NCI-H345 (cell line): ENCODE data around the gene MSH5.
A peak's percentile ranks its signal among the peaks of the same experiment; 100 is the strongest.

ENCODE experiments used
- DNase-seq: peaks from one replicate; lab custom pipeline; 2025; lab: John Stamatoyannopoulos, UW

MSH5 gene

GRCh38 chr6:31713465-31713864 lies 26.3 kb upstream of the MSH5 start:
- DNase-seq, result no peak

GRCh38 chr6:31713991-31714684 lies 25.7 kb upstream of the MSH5 start:
- DNase-seq, result peak; percentile 6

DNA sequence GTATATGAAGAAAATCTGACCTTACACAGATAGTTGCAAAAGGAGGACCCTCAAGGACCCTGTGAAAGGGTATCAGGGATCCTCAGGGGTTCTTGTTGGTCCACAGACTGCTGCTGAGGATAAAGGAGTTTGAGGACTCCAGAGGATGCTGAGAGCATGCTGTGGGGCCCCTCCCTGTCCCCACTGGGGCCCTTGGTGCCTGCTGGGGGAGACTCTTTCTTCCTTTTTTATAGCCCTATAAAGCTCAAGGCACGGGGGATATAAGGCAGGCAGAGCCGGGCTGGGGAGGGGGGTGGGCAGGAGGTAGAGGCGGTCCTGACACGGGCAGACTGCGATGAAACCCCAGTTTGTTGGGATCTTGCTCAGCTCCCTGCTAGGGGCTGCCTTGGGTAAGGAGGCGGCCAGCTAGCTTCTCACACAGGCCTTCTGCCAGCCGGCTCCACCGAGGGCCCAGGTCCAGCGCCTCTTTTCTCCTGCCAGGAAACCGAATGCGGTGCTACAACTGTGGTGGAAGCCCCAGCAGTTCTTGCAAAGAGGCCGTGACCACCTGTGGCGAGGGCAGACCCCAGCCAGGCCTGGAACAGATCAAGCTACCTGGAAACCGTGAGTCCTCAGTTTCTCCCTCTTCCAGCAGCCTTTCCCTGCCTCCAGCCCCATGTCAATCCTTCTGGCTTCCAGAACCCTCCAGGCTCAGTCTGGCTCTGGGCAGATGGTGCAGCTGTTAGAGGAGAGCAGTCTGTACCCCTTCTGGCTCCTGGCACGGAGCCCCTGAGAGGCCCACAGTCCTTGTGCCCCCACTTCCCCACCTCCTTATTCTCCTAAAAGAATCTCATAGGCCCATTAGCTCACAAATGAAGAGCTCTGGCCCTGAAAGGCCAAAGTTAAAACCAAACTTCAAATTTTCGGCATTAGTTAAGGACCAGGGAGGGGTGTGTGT lies 24.5 kb upstream of the MSH5 start, which contains the start of gene LY6G6D:
LY6G6D (plus strand) TSS at position 327 of the 937 bp plus-strand sequence; CDS start at position 335, 8 bp downstream.
- no peak for DNase-seq

DNA sequence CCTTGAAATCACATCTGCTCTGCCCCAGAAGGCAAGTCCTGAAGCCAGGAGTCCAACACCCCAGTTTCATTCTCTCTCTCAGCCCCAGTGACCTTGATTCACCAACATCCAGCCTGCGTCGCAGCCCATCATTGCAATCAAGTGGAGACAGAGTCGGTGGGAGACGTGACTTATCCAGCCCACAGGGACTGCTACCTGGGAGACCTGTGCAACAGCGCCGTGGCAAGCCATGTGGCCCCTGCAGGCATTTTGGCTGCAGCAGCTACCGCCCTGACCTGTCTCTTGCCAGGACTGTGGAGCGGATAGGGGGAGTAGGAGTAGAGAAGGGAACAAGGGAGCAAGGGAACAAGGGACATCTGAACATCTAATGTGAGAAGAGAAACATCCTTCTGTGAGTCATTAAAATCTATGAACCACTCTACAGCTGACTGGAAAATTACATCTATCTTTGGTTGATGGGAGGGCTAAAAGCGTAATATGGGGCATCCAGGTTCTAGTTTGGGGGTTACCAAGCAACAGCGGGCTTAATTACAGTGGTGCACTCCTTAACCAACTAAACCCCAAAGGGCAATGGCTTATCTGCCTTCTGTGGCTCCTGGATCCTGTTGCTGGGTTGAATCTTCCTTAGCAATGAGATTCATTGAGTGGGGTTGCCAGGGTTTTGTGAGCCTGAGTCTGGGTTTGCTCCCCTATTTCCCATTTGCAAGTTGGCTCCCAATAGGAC lies 22.1 kb upstream of the MSH5 start:
- no peak for DNase-seq

- peak; percentile 51 for DNase-seq
Observed at GRCh38 chr6:31718265-31718664, 21.5 kb upstream of the MSH5 start.

DNA sequence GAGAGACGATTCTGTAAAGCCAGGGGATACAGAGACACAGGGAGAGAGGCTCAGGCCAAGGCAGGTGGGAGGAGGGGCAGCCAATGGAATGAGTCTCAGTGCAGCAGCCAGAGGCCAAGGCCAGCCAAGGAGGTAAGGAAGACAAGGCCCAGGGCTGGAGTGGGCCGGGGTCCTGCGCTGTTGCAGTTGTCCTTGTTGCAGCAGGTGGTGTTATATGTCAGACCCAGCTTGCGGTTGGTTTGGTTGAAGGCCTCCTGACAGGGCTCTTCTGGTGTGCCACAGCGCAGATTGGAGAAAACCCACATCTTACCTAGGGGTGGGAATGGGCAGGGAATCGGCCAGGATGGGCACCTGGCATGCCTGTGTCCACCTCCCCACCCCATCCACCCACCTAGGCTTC lies 20.8 kb upstream of the MSH5 start:
- no peak for DNase-seq

DNA sequence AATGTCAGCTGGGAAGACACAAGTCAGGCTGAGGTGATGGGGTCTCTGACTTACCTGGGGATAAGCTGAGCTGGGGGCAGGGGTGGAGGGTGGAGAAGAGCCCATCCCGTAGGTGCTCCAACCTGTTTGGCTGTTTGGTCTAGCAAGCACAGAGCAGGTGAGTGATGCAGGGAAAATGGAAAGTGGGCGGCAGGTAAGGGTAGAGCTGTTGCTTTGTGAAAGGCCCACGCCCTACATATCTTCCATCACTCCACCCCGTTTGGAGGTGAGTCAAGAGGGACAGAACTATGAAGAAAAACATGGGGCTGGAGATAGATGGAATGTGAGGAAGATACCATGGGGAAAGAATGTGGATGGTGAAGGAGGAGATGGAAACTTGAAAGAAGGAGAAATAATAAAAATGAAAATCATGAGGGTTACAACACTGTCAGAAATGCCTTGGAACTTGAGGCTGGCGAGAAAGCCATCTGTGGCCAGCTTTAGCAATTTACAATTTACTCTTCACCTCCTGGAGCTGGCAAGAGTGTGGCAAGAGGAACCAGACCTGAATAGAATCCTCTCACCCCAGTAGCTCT lies 19.5 kb upstream of the MSH5 start:
- no peak for DNase-seq

- DNase-seq, result no peak
Observed at GRCh38 chr6:31721351-31722020, 18.3 kb upstream of the MSH5 start, which contains the start of gene LY6G6C. Gene LY6G6C (minus strand): TSS chr6:31721746. CDS start chr6:31721679, 67 bp downstream.

DNA sequence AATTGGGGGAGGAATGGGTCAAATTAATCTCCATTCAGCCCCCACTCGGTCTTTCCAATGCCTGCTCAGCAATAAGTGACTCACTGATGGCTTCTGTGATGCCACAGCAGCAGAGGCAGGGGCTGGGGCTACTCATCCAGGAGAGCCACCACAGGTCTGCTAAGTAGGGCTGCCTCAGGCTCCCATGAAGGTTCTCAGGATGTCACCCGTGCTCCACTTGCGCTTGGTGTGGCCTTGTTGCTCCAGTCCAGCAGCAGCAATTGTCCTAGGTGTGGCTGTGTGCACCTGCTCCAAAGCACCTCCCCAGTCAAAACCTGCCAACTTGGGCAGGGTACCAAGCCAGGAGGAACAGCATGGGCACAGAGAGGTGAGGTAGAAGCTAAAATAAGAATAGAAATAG lies 17.6 kb upstream of the MSH5 start:
- no peak for DNase-seq

- DNase-seq, result no peak
Observed at GRCh38 chr6:31723245-31723979, 16.4 kb upstream of the MSH5 start, which contains the start of gene MPIG6B. Gene MPIG6B (plus strand): TSS chr6:31723373. CDS start chr6:31723384, 11 bp downstream.

DNA sequence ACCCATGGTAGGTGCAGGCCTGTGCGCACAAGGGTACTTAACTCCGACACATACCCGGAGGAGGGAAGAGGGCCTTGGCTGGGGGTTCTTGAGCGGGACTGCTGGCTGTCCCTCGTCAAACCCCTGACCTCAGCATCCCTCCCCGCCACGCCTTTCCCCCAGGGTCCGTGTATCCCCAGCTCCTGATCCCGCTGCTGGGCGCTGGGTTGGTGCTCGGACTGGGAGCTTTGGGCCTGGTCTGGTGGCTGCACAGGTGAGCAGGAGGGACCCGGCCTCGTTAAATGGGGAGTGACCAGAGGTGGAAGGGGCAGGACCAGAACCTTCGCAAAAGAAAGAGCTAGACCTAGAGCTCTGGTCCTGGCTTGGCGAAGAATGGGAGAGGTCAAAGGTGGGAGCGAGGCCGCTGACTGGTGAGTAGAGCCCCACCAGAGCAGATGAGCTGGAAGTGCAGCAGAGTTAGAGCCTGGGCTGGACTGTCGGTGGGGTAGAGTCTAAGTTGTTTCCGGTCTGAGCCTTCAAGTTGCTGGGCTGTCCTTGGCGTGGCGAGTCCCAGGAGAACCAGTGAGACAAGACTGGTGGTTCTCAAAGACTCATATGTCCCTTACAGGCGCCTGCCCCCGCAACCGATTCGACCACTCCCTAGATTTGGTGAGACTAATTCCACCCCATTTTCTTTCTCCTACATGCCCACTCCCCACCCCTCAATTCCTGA lies 15.7 kb upstream of the MSH5 start:
- DNase-seq, result no peak

- no peak for DNase-seq
Observed at GRCh38 chr6:31725502-31726350, 14.1 kb upstream of the MSH5 start.

DNA sequence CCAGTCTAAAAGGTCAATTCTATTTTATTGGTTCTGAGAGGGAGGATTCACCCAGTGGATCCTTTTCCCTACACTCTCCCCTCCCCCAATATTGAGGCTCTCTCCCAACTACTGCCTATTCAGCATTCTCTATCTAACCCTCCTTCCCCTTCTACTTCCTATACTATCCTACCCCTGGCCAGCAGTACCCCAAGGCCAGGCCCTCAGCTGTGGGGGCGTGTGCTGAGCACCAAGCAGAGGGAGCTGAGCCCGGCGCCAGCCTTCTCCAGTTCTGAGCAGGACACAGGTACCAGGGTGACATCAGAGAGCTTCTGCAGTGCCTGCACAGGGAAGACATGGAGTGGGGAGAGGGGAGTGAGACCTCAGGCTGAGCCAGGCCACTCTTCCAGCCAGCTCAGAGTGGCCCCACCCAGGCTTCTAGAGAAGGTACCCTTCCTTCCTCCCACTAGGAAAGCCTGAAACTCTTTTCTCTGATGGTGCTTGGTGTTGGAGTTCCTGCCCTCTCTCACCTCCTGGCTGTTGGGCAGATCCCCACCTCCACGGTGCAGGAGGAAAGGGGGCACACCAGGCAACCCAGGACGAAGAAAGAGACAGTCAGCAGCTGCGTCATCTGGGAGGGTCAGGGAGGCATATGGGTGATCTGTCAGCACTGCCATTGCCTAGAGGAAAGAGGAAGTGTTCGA lies 12.6 kb upstream of the MSH5 start:
- DNase-seq, result no peak

GRCh38 chr6:31727717-31728671 lies 11.8 kb upstream of the MSH5 start:
- no peak for DNase-seq

- DNase-seq, result no peak
Observed at GRCh38 chr6:31728767-31729514, 10.9 kb upstream of the MSH5 start, which contains the start of gene DDAH2. Gene DDAH2 (minus strand): TSS chr6:31729299. CDS start chr6:31729161, 138 bp downstream.

DNA sequence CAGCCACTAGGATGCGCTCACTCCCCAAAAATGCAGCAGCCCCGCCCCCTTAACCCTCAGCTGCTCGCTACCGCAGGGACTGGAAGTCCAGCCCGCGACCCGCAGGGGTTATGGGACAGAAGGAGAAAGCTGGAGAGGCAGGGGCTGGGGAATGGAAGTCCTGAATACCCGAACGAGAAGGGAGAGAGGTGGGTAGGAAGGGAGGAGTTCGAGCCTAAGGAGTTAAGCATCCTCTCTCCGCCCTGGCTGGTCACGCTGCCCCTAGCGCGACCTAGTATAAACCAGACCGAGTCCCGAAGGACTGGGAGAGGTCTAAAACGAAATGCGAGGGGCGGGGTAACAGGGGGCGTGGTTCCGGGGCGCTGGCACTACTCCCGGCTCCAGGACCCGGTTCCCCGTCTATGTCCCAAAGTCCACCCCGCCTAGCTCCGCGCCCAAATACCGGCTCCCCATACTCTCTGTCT lies 10.3 kb upstream of the MSH5 start:
- peak; percentile 81 for DNase-seq
